Neural crest cell (in vitro differentiated cells): ENCODE data around the gene PTPN6. TPM values are rescaled to one million over a fixed set of nuclear protein-coding genes. Genes with fewer than 3 reads are reported as not detected.
A peak's percentile ranks its signal among the peaks of the same experiment; 100 is the strongest.

Experiments used
- DNase-seq: peaks from one replicate; pipeline ENCODE4 v3.0.0; 2021; ENCODE audit warnings: low read depth, mixed read lengths, low spot score
- H3K27ac Mint-ChIP-seq: one replicate; pipeline ENCODE4 v1.8.0; 2021; ENCODE audit warnings: mild to moderate bottlenecking, mixed read lengths; ENCODE audit not compliant: unreplicated experiment
- H3K27me3 Mint-ChIP-seq: 2 replicates; pipeline ENCODE4 v1.8.0; 2021; ENCODE audit warnings: low read depth, mild to moderate bottlenecking, mixed read lengths
- H3K36me3 Mint-ChIP-seq: 2 replicates; pipeline ENCODE4 v1.8.0; 2021; ENCODE audit warnings: low read depth, mild to moderate bottlenecking, mixed read lengths
- H3K4me1 Mint-ChIP-seq: 2 replicates; pipeline ENCODE4 v1.8.0; 2021; ENCODE audit warnings: mixed read lengths
- H3K4me3 Mint-ChIP-seq: one replicate; pipeline ENCODE4 v1.8.0; 2021; ENCODE audit warnings: mild to moderate bottlenecking, mixed read lengths
- H3K9me3 Mint-ChIP-seq: 2 replicates; pipeline ENCODE4 v1.8.0; 2021; ENCODE audit warnings: mixed read lengths
- CTCF ChIP-seq: fragments of 200-600 bp; sonication (generic); conservative IDR thresholded peaks from 2 replicates; pipeline ENCODE4 v1.5.0; 2021; ENCODE audit warnings: antibody characterized with exemption, mild to moderate bottlenecking
- total RNA-seq: library from RNA; stranded (reverse); gene quantifications from 2 replicates; pipeline ENCODE4 v1.2.1, GENCODE V29; 2021

Gene PTPN6
- total RNA-seq, 1 donor from 2014 or later: 1.1 TPM

- H3K27me3 Mint-ChIP-seq: no peaks in the 10 kb centered on the region
- TF ChIP-seq CTCF: no peak
- no peak for DNase-seq
- no peaks in the 10 kb centered on the region for H3K9me3 Mint-ChIP-seq
- peaks cover 50% of the 10 kb centered on the region for H3K4me1 Mint-ChIP-seq
- peaks cover 3% of the 10 kb centered on the region for H3K36me3 Mint-ChIP-seq
- H3K27ac Mint-ChIP-seq: no peak overlapping the region
- H3K4me3 Mint-ChIP-seq: peak overlapping the region; percentile 34
Observed at GRCh38 chr12:6921996-6922946, 28.9 kb upstream of the PTPN6 start.

- H3K27me3 Mint-ChIP-seq: no peaks in the 10 kb centered on the region
- H3K36me3 Mint-ChIP-seq: peaks cover 3% of the 10 kb centered on the region
- H3K4me3 Mint-ChIP-seq: peak overlapping the region; percentile 94
- peaks cover 50% of the 10 kb centered on the region for H3K4me1 Mint-ChIP-seq
- no peak for TF ChIP-seq CTCF
- no peak overlapping the region for H3K27ac Mint-ChIP-seq
- H3K9me3 Mint-ChIP-seq: no peaks in the 10 kb centered on the region
- no peak for DNase-seq
Observed at GRCh38 chr12:6923003-6923732, 28.0 kb upstream of the PTPN6 start.

DNA sequence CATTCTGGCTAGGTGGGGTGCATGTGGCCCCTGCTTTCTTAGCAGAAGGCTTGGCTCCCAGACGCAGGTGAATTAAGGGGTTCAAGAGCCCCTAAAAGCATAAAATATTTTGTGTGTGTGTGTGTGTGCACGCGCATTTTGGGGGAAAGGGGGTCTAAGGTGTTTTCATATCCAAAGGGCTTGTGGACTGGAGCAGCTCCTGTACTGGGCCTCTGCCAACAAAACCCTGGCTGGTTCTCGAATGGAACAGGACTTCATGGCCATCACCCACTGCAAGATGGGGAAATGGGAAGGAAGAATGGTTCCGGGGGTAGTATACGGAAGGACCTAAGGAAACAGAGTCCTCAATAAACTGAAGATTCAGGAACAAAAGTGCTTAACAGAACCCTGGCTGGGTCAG, 27.3 kb upstream of the PTPN6 start:
- Mint-ChIP-seq H3K27ac (peak overlapping the region; percentile 96), H3K27me3 (no peaks in the 10 kb centered on the region), H3K9me3 (no peaks in the 10 kb centered on the region), H3K4me3 (peak overlapping the region; percentile 94), H3K36me3 (peaks cover 3% of the 10 kb centered on the region), H3K4me1 (peaks cover 54% of the 10 kb centered on the region)
- no peak for TF ChIP-seq CTCF
- no peak for DNase-seq

- Mint-ChIP-seq H3K27me3 (no peaks in the 10 kb centered on the region), H3K4me3 (peak overlapping the region; percentile 94), H3K36me3 (peaks cover 3% of the 10 kb centered on the region), H3K9me3 (no peaks in the 10 kb centered on the region), H3K27ac (peak overlapping the region; percentile 96), H3K4me1 (peaks cover 63% of the 10 kb centered on the region)
- no peak for DNase-seq
- no peak for TF ChIP-seq CTCF
Observed at GRCh38 chr12:6925239-6925539, 26.0 kb upstream of the PTPN6 start.

DNA sequence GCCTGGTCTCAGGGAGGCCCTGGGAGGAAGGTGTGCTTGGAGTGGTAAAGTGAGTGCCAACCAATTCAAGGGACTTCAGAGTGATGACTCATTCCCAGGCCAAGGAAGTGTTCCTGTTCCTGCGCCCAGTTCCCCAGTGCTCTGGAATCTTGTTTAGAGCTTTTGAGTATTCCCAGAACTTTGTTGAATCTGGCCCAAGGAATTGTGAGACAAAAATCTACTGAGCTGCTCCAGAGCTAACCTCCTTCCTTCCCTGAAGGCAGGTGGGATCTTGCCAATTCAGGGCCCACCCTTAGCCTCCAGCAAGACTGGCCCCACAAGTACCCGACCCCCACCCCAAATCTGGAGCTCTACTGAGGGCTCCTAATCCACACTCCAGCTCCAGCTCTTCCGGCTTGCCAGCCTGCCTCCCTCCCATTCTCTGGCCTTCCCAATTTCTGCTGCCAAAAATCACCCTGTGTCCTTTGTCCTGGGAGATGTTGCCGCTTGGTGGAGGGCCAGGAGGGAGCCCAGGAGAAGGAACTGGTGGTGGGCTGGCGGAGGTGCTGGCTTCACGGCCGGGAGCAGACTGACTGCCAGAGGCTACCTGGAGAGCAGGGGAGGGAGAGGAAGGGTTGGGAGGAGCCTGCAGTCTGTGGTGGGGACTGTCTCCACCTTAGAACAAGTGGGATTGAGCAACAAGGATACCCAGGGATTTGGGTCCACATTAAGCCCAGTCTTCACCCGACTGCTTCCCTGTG, 25.4 kb upstream of the PTPN6 start:
- H3K9me3 Mint-ChIP-seq: no peaks in the 10 kb centered on the region
- H3K27ac Mint-ChIP-seq: peak overlapping the region; percentile 96
- peaks cover 66% of the 10 kb centered on the region for H3K4me1 Mint-ChIP-seq
- TF ChIP-seq CTCF: no peak
- DNase-seq: no peak
- H3K27me3 Mint-ChIP-seq: no peaks in the 10 kb centered on the region
- peak overlapping the region; percentile 94 for H3K4me3 Mint-ChIP-seq
- H3K36me3 Mint-ChIP-seq: peaks cover 3% of the 10 kb centered on the region
